ENCODE data around the gene ACAA1. TPM values are rescaled to one million over a fixed set of nuclear protein-coding genes. Genes with fewer than 3 reads are reported as not detected.

The ACAA1 gene
- total RNA-seq, 1 experiment from 2014 or later = 44.3 TPM

GRCh38 chr3:38112378-38112761 lies 24.6 kb downstream of the ACAA1 start:
- H2BK20ac ChIP-seq (ENCODE audit: low read depth, low read length, poor library complexity, severe bottlenecking) = no peak overlapping the region
- H3K56ac ChIP-seq (ENCODE audit: insufficient read length, low read depth, low read length) = no peak overlapping the region
- no peaks in the 10 kb centered on the region for H3K4me1 ChIP-seq (ENCODE audit: insufficient read depth, low read length)
- no peak overlapping the region for H3K4ac ChIP-seq (ENCODE audit: low read depth, low read length)
- no peak overlapping the region for H3K9ac ChIP-seq (ENCODE audit: extremely low read depth, insufficient read length, low read length)
- H2BK120ac ChIP-seq (ENCODE audit: low read depth, low read length, poor library complexity, severe bottlenecking) = no peak overlapping the region
- H3K27ac ChIP-seq (ENCODE audit: insufficient read length, low read depth, low read length) = no peak overlapping the region
- Mint-ChIP-seq H3K27ac (no peak overlapping the region), H3K4me3 (no peak overlapping the region), H3K36me3 (ENCODE audit: insufficient read depth in 1 of 3, low read depth in 3 of 3) (peaks cover 0 to 5% (median 0%) of the 10 kb centered on the region in 3 experiments; a peak in 3 of 7 replicates), H3K27me3 (ENCODE audit: low read depth) (peaks cover 14% of the 10 kb centered on the region), H3K9me3 (no peaks in the 10 kb centered on the region; a peak in 1 of 5 replicates), H3K4me1 (no peaks in the 10 kb centered on the region; a peak in 1 of 4 replicates)
- no peak for DNase-seq
- H4K5ac ChIP-seq (ENCODE audit: insufficient read length, low read depth, low read length) = no peak overlapping the region
- H2AFZ ChIP-seq (ENCODE audit: low read length) = no peak overlapping the region
- no peaks in the 10 kb centered on the region for H3K23me2 ChIP-seq (ENCODE audit: insufficient read length, low read depth, low read length, poor library complexity, severe bottlenecking)
- no peaks in the 10 kb centered on the region for H3K79me1 ChIP-seq (ENCODE audit: insufficient read depth, low read depth, low read length, poor library complexity, severe bottlenecking)
- H4K8ac ChIP-seq (replicated peaks; ENCODE audit: insufficient read length, low read depth, low read length) = no peak overlapping the region
- no peak overlapping the region for H3K4me2 ChIP-seq (ENCODE audit: insufficient read depth, insufficient read length, low read length)
- H4K20me1 ChIP-seq (ENCODE audit: control insufficient read depth, insufficient read depth, insufficient read length) = no peaks in the 10 kb centered on the region
- H2BK5ac ChIP-seq (ENCODE audit: insufficient read length, low read length) = no peak overlapping the region
- H3T11ph ChIP-seq (ENCODE audit: low read length) = no peak overlapping the region
- H3K27me3 ChIP-seq (ENCODE audit: insufficient read depth, low read length) = no peaks in the 10 kb centered on the region
- no peak for TF ChIP-seq CTCF (conservative IDR thresholded peaks at IDR 0.05)
- H2AK5ac ChIP-seq (ENCODE audit: insufficient read length, low read length) = no peak overlapping the region
- H3K14ac ChIP-seq (ENCODE audit: insufficient read depth, low read length) = no peak overlapping the region
- H2BK15ac ChIP-seq (ENCODE audit: low read depth, low read length) = no peak overlapping the region
- no CpG with 5 or more reads among the region's 7 CpGs for WGBS (ENCODE audit: extremely low coverage, insufficient read length, low lambda C conversion rate)
- no peak overlapping the region for H4K91ac ChIP-seq (ENCODE audit: insufficient read length, low read depth, low read length)
- H3K18ac ChIP-seq (ENCODE audit: insufficient read length, low read depth, low read length) = no peak overlapping the region
- H3K9me3 ChIP-seq (ENCODE audit: control insufficient read depth, low read depth, low read length) = no peaks in the 10 kb centered on the region
- H2BK12ac ChIP-seq (ENCODE audit: insufficient read length, low read depth, low read length) = no peak overlapping the region
- no peaks in the 10 kb centered on the region for H3K79me2 ChIP-seq (ENCODE audit: insufficient read depth, low read length)
- H3K23ac ChIP-seq (ENCODE audit: insufficient read length, low read depth, low read length) = no peak overlapping the region
